ENCODE measurements around the gene ZBTB43. TPM values are rescaled to one million over a fixed set of nuclear protein-coding genes. Genes with fewer than 3 reads are reported as not detected.

The ZBTB43 gene
- total RNA-seq, 2 donors from 2014 or later: 17.4 to 24.2 TPM

- Mint-ChIP-seq H3K36me3 (ENCODE audit: low read depth) (no peaks in the 10 kb centered on the region), H3K4me1 (no peaks in the 10 kb centered on the region), H3K27ac (no peak overlapping the region), H3K4me3 (no peak overlapping the region), H3K27me3 (ENCODE audit: insufficient read depth) (peaks cover 3% of the 10 kb centered on the region), H3K9me3 (no peaks in the 10 kb centered on the region)
- H3K27ac ChIP-seq (ENCODE audit: low read depth, low read length): no peak overlapping the region
- DNase-seq: no peak
- 87 to 91% methylated on average over 5 of the region's 5 CpGs for WGBS, 2 experiments (ENCODE audit: insufficient coverage in 1 of 2, insufficient read length in 1 of 2)
- H3K9me3 ChIP-seq (ENCODE audit: control insufficient read depth, low read length): no peaks in the 10 kb centered on the region
- H3K36me3 ChIP-seq (ENCODE audit: control insufficient read depth, insufficient read depth, low read length): no peaks in the 10 kb centered on the region
- H3K4me1 ChIP-seq (ENCODE audit: control insufficient read depth, insufficient read depth, low read length): no peaks in the 10 kb centered on the region
- H3K9ac ChIP-seq (ENCODE audit: extremely low read depth, low read length, poor library complexity, severe bottlenecking): no peak overlapping the region
- no peak overlapping the region for H3K4me3 ChIP-seq (ENCODE audit: low read length)
- no peaks in the 10 kb centered on the region for H3K27me3 ChIP-seq (ENCODE audit: control insufficient read depth, insufficient read depth, low read length, poor library complexity, severe bottlenecking)
- TF ChIP-seq CTCF (conservative IDR thresholded peaks at IDR 0.05): no peak
Measured at GRCh38 chr9:126844085-126844484, 39.2 kb downstream of the ZBTB43 start.

GRCh38 chr9:126847051-126847450 lies 42.2 kb downstream of the ZBTB43 start:
- H3K4me1 Mint-ChIP-seq: peaks cover 5% of the 10 kb centered on the region
- H3K9ac ChIP-seq (ENCODE audit: extremely low read depth, low read length, poor library complexity, severe bottlenecking): no peak overlapping the region
- H3K36me3 Mint-ChIP-seq (ENCODE audit: low read depth): no peaks in the 10 kb centered on the region
- H3K36me3 ChIP-seq (ENCODE audit: control insufficient read depth, insufficient read depth, low read length): no peaks in the 10 kb centered on the region
- WGBS, 2 experiments (ENCODE audit: insufficient coverage in 1 of 2, insufficient read length in 1 of 2): 89 to 93% methylated on average over 8 of the region's 8 CpGs
- TF ChIP-seq CTCF (conservative IDR thresholded peaks at IDR 0.05): no peak
- H3K4me1 ChIP-seq (ENCODE audit: control insufficient read depth, insufficient read depth, low read length): peaks cover 2% of the 10 kb centered on the region
- H3K9me3 ChIP-seq (ENCODE audit: control insufficient read depth, low read length): no peaks in the 10 kb centered on the region
- no peaks in the 10 kb centered on the region for H3K27me3 ChIP-seq (ENCODE audit: control insufficient read depth, insufficient read depth, low read length, poor library complexity, severe bottlenecking)
- H3K27me3 Mint-ChIP-seq (ENCODE audit: insufficient read depth): peaks cover 5% of the 10 kb centered on the region
- no peak overlapping the region for H3K4me3 Mint-ChIP-seq
- DNase-seq: no peak
- no peak overlapping the region for H3K4me3 ChIP-seq (ENCODE audit: low read length)
- no peak overlapping the region for H3K27ac Mint-ChIP-seq
- H3K9me3 Mint-ChIP-seq: peaks cover 1% of the 10 kb centered on the region
- H3K27ac ChIP-seq (ENCODE audit: low read depth, low read length): no peak overlapping the region

- 96 to 100% methylated on average over 3 to 8 of the region's 8 CpGs for WGBS, 2 experiments (ENCODE audit: insufficient coverage in 1 of 2, insufficient read length in 1 of 2)
- Histone ChIP-seq H3K27ac (ENCODE audit: low read depth, low read length) (no peak overlapping the region), H3K36me3 (ENCODE audit: control insufficient read depth, insufficient read depth, low read length) (no peaks in the 10 kb centered on the region), H3K4me1 (ENCODE audit: control insufficient read depth, insufficient read depth, low read length) (peaks cover 3% of the 10 kb centered on the region), H3K4me3 (ENCODE audit: low read length) (no peak overlapping the region), H3K9me3 (ENCODE audit: control insufficient read depth, low read length) (no peaks in the 10 kb centered on the region), H3K9ac (ENCODE audit: extremely low read depth, low read length, poor library complexity, severe bottlenecking) (no peak overlapping the region), H3K27me3 (ENCODE audit: control insufficient read depth, insufficient read depth, low read length, poor library complexity, severe bottlenecking) (no peaks in the 10 kb centered on the region)
- no peak for DNase-seq
- H3K36me3 Mint-ChIP-seq (ENCODE audit: low read depth): no peaks in the 10 kb centered on the region
- no peak overlapping the region for H3K4me3 Mint-ChIP-seq
- H3K27ac Mint-ChIP-seq: no peak overlapping the region
- peaks cover 1% of the 10 kb centered on the region for H3K9me3 Mint-ChIP-seq
- peaks cover 5% of the 10 kb centered on the region for H3K4me1 Mint-ChIP-seq
- TF ChIP-seq CTCF (conservative IDR thresholded peaks at IDR 0.05): no peak
- peaks cover 16% of the 10 kb centered on the region for H3K27me3 Mint-ChIP-seq (ENCODE audit: insufficient read depth)
Measured at GRCh38 chr9:126849591-126850225, 44.9 kb downstream of the ZBTB43 start.

All from endodermal cell (in vitro differentiated cells).